Nephron (organoid): ENCODE data around the gene SDK2.

Experiments
- H3K27ac Mint-ChIP-seq, 3 experiments: 2 replicates each; pipeline ENCODE4 v1.8.0; 2020; ENCODE audit warnings: mixed read lengths in 3 of 3, mild to moderate bottlenecking in 2 of 3, moderate library complexity in 1 of 3
- H3K27me3 Mint-ChIP-seq: 2 replicates; pipeline ENCODE4 v1.8.0; 2021; ENCODE audit warnings: low read depth, mild to moderate bottlenecking, moderate library complexity, mixed read lengths
- H3K36me3 Mint-ChIP-seq: 2 replicates; pipeline ENCODE4 v1.8.0; 2020; ENCODE audit warnings: low read depth, mixed read lengths
- H3K4me1 Mint-ChIP-seq: 2 replicates; pipeline ENCODE4 v1.8.0; 2020; ENCODE audit warnings: mixed read lengths
- H3K4me3 Mint-ChIP-seq, 3 experiments: 2 replicates each; pipeline ENCODE4 v1.8.0; 2020; ENCODE audit warnings: mild to moderate bottlenecking in 3 of 3, mixed read lengths in 3 of 3, moderate library complexity in 2 of 3
- H3K9me3 Mint-ChIP-seq: 2 replicates; pipeline ENCODE4 v1.8.0; 2020; ENCODE audit warnings: mixed read lengths
- TF ChIP-seq, protein P1 (sequence below), 3 experiments: fragments of 200-600 bp; sonication (generic); IDR thresholded peaks; one replicate each; pipeline ENCODE4 v1.5.0; 2021; ENCODE audit warnings: antibody characterized with exemption in 3 of 3; ENCODE audit not compliant: unreplicated experiment in 3 of 3

The SDK2 gene

DNA sequence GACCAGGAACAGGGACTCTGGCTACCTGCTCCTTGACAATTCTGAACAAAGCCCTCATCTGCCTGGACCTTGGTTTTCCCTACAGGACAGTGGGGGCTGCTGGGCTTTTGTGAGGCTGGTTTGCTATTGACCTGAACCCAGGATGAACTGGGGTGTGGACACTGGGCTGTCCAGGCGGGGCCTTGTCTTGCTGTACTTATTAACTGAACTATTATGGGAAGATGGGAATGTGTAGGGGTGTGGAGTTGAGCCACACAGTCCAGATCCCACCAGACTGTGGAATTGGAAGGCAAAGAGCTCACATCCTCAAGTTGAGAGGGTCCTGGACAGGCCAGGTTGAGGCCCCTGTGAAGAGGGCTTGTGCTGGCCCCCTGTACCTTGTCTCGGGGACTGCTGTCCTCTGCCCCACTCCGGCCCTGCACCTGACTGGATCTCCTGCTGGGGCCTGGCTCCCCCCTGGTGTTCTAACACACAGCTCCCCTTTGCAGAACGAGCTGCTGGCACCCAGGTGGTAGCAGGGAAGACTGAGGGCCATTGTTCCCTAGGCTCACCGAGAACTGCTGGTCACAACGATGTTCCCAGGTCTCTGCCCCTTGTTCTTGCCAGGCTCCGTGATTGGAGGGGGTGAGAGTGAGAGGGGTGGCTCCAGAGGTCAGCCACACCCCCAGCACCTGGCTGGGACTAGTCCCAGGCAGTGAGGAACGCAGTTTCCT, 280.6 kb downstream of the SDK2 start:
- H3K36me3 Mint-ChIP-seq: peaks cover 7% of the 10 kb centered on the region
- no peaks in the 10 kb centered on the region for H3K9me3 Mint-ChIP-seq
- H3K27me3 Mint-ChIP-seq: no peaks in the 10 kb centered on the region
- H3K27ac Mint-ChIP-seq: peak overlapping the region; percentile 35 to 63 (median 48)
- TF ChIP-seq, protein P1, sequence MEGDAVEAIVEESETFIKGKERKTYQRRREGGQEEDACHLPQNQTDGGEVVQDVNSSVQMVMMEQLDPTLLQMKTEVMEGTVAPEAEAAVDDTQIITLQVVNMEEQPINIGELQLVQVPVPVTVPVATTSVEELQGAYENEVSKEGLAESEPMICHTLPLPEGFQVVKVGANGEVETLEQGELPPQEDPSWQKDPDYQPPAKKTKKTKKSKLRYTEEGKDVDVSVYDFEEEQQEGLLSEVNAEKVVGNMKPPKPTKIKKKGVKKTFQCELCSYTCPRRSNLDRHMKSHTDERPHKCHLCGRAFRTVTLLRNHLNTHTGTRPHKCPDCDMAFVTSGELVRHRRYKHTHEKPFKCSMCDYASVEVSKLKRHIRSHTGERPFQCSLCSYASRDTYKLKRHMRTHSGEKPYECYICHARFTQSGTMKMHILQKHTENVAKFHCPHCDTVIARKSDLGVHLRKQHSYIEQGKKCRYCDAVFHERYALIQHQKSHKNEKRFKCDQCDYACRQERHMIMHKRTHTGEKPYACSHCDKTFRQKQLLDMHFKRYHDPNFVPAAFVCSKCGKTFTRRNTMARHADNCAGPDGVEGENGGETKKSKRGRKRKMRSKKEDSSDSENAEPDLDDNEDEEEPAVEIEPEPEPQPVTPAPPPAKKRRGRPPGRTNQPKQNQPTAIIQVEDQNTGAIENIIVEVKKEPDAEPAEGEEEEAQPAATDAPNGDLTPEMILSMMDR (IDR thresholded peaks at IDR 0.05; ENCODE audit: unreplicated experiment in 3 of 3): no peak
- H3K4me1 Mint-ChIP-seq: peaks cover 44% of the 10 kb centered on the region
- H3K4me3 Mint-ChIP-seq: no peak overlapping the region

DNA sequence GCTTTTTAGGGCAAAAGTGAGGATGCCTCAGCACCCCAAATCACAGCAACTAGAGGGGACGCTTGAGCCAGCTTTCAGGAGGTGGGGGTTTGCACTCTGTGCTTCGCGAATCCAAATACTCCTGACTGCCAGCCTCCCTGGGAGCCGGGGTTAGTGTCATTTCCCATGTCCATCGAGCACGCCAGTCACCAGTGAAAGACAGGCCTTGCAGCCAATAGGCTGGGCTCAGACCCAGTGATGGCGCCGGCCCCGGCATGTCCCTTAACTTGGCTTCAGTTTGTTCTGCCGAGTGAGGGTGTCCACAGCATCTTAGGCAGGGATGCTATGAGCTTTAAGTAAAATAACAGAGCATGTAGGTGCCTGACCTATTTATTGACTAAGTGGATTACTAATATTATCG, 281.5 kb downstream of the SDK2 start:
- H3K27me3 Mint-ChIP-seq: no peaks in the 10 kb centered on the region
- peaks cover 5% of the 10 kb centered on the region for H3K36me3 Mint-ChIP-seq
- H3K9me3 Mint-ChIP-seq: no peaks in the 10 kb centered on the region
- H3K4me1 Mint-ChIP-seq: peaks cover 41% of the 10 kb centered on the region
- TF ChIP-seq, protein P1 (IDR thresholded peaks at IDR 0.05; ENCODE audit: unreplicated experiment in 3 of 3): no peak
- H3K4me3 Mint-ChIP-seq: no peak overlapping the region
- peak overlapping the region in 2 of 3 experiments; percentile 19 to 23 for H3K27ac Mint-ChIP-seq

DNA sequence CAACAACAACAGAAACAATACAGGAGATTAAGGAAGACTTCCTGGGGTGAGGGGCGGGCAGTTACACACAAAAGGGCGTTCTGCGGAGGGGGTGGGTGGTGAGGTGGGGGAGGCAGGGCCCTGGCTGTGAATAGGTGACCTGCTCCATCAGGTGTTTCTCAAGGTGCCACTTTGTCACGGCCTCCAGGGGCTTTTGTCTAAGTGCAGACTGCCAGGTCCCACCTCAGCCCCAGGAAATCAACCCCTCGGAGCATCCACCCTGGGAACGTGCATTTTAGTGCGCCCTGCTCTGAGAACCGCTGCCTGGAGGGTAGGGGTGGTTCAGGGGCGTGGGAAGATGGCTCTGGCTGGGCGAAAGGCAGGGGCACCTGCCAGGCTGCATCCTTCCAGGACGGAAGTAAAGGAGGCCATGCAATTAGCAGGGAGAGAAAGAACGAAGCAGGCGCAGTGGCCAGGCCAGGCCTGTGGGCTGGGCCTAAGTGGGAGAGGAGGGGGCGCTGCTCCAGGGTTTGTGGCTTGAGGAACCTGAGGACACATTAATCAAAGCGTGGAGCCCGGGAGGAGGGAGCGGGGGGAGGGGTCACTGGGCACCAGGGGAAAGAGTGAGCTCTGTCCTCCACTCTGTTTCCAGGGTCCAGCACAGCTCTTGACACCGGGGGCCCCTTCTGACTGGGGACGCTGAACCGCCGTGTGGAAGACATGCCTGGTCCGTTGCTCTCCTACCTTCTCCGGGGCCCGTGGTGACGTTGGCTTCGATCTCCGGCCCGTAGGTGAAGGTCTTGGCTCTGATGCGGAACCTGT, 283.1 kb downstream of the SDK2 start:
- Mint-ChIP-seq H3K4me3 (peak overlapping the region in 1 of 3 experiments; percentile 26), H3K4me1 (peaks cover 38% of the 10 kb centered on the region), H3K9me3 (no peaks in the 10 kb centered on the region), H3K36me3 (peaks cover 4% of the 10 kb centered on the region), H3K27ac (peak overlapping the region in 2 of 3 experiments; percentile 60 to 68), H3K27me3 (no peaks in the 10 kb centered on the region)
- TF ChIP-seq, protein P1 (IDR thresholded peaks at IDR 0.05; ENCODE audit: unreplicated experiment in 3 of 3): no peak

DNA sequence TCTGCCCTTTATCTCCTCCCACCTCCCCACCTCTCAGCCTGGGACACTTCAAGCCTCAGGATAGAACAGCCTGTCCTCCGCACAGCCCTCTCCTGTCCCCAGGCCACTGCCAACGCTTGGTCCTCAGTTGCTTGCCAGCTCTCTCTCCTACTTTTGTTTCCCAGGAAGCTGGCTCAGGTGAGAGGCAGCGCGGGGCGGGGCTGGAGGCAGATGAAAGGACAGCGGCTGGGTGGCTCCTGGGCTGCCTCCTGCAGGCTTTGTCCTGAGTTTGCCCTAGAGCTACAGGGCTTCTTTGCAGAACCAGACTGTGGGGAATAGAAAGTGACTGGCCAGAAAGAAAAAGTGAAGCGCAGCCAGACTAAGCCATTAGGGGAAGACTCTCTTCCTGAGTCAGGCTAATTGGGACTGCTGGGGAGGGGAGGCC, 284.2 kb downstream of the SDK2 start:
- no peak overlapping the region for H3K4me3 Mint-ChIP-seq
- H3K36me3 Mint-ChIP-seq: peaks cover 3% of the 10 kb centered on the region
- H3K27ac Mint-ChIP-seq: peak overlapping the region; percentile 48 to 68 (median 60)
- no peaks in the 10 kb centered on the region for H3K27me3 Mint-ChIP-seq
- H3K9me3 Mint-ChIP-seq: no peaks in the 10 kb centered on the region
- TF ChIP-seq, protein P1 (IDR thresholded peaks at IDR 0.05; ENCODE audit: unreplicated experiment in 3 of 3): no peak
- H3K4me1 Mint-ChIP-seq: peaks cover 26% of the 10 kb centered on the region

DNA sequence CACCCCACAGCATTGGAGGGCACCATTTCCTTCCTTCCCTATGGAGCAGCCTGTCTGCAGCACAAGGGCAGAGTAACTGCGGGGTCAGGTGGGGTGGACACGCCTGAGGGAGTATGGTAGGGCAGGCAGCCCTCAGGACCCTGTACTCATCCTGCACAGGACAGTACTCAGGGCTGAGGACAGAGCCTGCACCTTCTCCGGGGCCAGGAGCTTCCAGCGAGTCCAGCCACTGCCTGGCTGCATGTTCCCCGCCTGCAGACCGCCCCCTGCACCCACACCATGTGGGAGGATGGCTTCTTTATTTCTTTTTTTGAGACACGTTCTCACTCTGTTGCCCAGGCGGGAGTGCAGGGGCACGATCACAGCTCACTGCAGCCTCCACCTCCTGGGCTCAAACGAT, 284.9 kb downstream of the SDK2 start:
- TF ChIP-seq, protein P1 (IDR thresholded peaks at IDR 0.05; ENCODE audit: unreplicated experiment in 3 of 3): no peak
- Mint-ChIP-seq H3K27me3 (no peaks in the 10 kb centered on the region), H3K4me1 (peaks cover 23% of the 10 kb centered on the region), H3K27ac (no peak overlapping the region), H3K9me3 (no peaks in the 10 kb centered on the region), H3K36me3 (no peaks in the 10 kb centered on the region), H3K4me3 (no peak overlapping the region)
